Stimulated activated CD8-positive, alpha-beta memory T cell treated with anti-CD3 and anti-CD28 coated beads, Interleukin-12 subunit alpha, Interleukin-12 subunit beta, amount 100 ng/mL, for 4 hours (primary cell): ENCODE data around the gene GRID1.

Experiments used
- DNase-seq: peaks from one replicate; pipeline ENCODE4 v3.0.0-alpha.2; 2020; ENCODE audit warnings: low read depth

The GRID1 gene

GRCh38 chr10:86165666-86166065, 200.9 kb downstream of the GRID1 start:
- DNase-seq, result no peak

DNA sequence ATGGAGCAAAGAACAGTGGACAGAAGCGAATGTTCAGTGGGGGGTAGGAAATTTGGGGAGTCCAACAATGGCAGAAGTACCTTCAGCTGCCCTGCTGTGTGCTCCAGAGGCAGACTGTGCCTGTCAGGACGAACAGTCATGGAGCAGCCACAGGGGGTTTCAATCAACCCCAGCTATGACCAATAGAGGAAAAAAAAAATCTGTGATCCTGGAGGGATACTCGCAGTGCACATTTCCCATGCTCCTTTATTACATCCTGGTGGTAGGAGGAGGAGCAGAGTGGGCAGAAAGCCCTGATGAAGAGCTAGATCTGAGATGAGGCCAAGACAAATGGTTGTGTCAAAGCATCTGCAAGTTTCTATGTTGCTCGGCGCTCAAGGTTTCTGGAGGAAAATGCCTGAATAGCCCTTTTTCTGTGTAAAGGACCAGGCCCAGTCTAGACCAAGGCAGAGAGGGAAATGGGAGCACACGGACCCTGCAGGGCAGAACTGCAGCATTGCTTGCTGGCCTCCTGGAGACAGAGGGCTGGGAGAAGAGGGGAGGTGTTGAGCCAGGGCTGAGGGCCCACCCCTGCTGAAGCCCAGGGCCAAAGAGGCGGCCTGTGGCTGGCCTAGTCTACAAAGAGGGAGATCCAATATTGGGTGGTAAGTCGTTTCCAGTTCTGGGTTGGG, 201.5 kb downstream of the GRID1 start:
- no peak for DNase-seq

DNA sequence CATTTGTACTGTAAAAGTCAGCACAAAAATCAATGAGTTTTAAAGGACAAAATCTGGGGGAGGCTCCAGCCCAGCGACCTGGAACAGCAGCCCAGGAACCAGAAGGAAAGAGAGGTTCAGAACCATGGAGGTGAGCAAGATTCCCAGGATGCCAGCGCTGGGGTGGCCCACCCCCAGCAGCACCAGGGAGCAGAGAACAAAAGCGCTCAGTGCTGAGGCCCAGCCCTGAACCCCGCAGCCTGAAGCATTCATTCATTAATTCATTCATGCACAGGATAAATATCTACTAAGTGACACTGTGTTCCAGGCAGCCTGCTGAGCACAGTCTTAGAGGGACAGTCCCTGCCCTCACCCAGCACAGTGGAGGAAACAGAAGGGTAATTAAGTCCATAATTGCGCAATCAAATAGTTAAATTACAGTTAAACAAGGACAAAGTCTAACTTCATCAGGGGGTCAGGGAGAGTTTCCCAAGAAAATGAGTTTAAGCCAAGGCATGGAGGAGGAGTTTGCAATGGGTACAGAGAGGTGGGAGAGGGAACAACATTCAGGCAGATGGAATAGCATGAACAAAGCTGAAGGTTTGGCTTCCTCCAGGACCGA, 202.3 kb downstream of the GRID1 start:
- no peak for DNase-seq

DNA sequence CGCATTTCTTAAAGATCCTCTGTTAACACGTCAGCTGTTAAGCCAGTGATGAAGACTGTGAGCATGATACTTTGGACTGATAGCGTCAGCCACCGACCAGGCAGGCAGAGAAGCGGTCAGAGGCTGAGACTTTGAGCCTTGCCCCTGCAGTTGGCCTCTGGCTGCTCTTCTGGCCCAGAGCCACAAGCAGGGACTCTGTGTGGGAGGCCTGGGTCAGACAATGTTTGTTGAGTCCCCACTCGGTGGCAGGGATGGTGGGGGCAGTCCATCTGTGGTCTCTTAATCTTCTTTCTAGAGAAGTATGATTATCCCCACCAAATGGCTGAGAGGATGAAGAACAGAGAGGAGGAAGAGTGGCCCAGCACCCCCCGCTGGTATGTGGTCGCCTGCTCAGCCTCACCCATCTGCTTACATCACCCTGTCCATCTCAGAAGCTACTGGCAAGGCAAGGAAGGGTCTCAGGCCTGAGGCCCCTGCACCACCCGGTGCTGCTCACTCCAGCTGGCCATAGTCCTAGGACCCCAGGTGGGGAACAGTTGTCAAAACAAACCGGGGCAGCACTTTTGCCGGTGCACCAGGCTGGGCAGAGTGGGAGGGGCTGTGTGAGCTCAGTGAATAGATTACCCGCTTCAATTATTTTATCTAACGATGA, 202.9 kb downstream of the GRID1 start:
- DNase-seq, result no peak

GRCh38 chr10:86162696-86163400, 203.7 kb downstream of the GRID1 start:
- DNase-seq, result no peak

DNA sequence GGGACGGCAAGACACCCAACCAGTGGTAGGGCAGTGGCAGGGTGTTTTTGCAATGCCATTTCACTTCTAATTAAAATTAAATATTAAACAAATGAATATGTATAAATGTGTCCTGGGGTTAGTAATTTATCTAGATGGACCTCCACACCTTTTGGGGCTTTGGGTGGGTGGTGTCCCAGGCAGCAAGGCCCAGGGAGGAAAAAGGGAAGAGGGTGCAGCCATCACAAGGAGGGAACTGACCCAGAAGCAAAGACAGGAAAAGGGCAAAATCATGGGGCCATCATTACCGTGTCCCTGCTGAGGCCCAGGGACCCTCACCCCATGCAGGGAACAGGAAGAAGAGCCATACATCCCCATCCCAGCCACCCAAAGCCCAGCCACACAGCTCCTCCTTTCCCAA, 204.6 kb downstream of the GRID1 start:
- DNase-seq, result no peak

DNA sequence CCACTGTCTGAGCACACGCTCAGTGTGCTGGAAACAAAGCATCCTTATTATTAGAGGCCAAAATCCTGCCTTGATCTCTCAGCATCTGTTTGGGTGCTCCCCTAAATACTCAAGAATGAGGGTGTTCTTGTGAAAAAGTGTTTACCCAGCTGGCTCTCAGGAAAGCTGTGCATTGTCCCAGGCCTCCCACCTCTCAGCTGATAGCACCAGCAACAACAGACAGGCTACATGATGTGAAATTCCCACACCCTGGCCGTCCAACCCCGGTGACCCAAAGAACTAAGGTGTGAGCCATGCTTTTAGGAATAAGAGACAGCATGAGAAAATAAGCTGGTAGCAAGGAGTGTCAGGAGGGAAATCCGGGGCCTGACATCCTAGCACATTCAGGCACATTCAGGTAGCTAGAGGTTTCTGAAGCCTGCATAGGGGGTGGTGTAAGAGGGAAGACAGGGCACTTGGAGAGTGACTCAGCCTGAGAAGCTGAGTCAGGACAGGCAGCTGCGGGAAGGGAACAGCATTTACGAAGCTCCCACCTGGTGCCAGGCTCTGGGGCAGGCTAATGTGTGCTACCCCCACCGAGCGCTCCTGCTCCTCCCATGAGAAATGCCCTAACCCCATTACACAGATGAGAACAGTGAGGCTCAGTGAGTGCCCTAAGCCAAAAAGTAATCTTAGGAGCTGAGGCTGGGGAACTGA, 205.6 kb downstream of the GRID1 start:
- no peak for DNase-seq

- DNase-seq, result no peak
Measured at GRCh38 chr10:86159797-86160196, 206.8 kb downstream of the GRID1 start.

DNA sequence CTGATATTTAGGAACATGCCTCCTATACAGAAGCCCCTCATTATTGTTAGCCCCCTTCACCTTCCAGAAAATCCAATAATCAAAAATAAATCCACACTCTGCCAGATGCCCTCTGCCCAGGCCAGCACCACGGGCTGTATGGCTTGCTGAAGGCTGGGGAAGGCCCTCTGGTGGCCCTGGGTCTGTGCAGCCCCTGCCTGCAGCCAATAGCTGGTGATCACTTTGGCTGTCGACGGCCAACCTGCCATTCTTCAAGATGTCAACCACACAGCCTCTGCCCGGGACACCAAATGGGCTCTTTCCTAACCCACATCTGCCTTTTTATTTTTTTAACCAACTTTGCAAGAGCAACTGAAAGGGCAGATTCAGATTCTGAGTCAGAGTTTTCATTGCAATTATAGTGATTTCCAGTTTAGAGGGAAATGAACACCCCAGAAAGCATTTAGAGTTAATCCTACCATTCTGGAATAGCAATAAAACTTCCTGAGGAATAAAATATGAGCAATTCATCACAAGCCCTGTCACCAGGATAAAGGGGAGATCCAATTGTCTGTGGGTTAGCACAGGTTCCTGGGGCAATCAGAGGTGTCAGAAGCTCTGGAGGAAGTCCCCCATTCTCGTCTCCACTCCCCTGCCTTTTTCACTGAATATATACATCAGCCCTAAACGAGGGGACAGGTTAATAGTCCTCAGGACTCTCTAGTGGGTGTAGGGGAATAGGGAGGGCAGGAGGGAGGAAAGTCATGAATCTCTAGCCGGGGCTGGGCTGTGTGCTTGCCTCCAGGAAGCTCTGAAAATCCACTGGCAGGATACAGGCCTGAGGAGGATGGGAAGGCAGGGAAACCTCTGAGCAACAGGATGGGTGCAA, 211.3 kb downstream of the GRID1 start:
- no peak for DNase-seq

DNA sequence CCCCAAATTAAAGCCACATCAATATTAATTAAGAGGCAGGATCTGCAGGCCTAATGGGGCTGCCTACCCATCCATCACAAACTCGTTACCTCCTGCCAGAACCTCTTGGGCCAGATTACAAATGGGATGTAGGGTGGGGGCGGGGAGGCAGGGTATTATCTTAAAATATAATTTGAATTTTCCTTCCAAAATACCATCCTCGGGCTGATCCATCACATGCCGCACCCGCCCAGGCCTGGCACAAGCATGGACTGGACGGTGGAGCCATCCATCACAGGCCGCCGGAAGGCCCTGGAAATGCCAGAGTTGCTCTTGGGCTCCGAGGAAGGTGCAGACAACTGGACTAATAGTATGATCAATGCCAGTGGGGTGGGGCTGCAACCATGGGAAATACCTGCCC, 212.8 kb downstream of the GRID1 start:
- DNase-seq, result no peak

DNA sequence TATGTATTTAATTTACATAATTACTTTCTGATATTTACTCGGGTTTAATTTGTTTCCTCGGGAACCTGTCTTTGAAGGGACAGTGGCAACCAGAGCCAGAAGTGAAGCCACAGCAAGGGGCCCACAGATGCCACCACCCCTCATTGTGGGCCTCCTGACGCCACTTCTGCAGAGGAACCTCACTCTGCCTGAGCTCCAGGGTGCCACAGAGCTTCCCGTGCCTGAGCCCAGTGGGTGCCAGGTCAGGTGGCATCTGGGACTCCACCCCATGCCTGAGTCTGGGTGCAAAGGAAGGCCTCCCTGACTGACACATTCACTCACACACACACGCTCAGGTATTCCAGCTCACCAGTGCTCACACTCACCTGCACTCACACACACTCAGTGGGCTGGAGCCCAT, 213.7 kb downstream of the GRID1 start:
- DNase-seq, result no peak

- no peak for DNase-seq
Measured at GRCh38 chr10:86152354-86152753, 214.2 kb downstream of the GRID1 start.

GRCh38 chr10:86151613-86152012, 215.0 kb downstream of the GRID1 start:
- DNase-seq, result no peak

GRCh38 chr10:86149257-86149656, 217.3 kb downstream of the GRID1 start:
- DNase-seq, result no peak

- no peak for DNase-seq
Measured at GRCh38 chr10:86148117-86148516, 218.5 kb downstream of the GRID1 start.

DNA sequence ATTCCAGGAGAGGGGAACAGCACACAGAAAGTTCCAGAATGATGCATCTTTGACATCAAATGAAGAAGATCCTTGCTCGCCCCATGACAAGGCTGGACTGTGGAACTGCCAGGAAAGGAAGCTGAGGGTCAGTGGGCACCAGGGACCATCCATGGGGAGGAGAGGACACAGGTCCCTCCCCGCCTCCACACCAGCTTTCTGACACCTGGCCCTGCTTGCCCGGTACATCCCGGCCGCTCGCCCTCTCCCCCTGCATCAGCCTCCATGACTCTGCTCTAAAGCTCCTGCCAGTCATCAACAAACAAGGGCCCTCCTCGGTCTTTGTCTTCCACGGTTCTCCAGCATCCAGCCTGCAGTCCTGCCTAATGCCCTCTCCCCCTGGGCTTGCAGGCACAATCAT, 222.3 kb downstream of the GRID1 start:
- DNase-seq, result no peak

- DNase-seq, result no peak
Measured at GRCh38 chr10:86141896-86142295, 224.7 kb downstream of the GRID1 start.

- DNase-seq, result no peak
Measured at GRCh38 chr10:86139066-86139657, 227.4 kb downstream of the GRID1 start.

DNA sequence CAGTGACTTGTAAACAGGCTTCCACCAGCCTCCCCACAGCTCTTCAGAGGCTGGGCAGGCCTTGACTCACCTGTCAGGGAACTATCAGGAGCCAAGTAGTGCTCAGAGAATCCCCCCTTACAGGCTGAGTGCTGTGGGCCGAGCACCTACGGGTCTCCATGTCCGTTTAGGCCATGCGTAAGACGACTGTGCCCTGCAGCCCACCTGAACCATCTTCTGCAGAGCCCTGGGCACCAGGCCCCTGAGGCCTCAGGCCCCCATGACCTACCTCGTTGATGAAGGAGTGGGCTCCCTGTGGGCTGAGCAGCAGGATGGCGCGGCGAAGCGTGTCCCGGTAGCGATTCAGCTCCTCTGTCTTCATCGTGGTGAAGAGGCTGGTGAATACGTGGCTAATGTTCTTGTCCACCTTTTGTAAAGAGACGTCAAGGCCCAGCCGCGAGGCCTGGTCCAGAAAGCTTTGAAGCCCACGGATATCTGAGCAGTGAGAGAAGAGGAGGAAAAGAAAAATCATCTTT, 228.0 kb downstream of the GRID1 start:
- no peak for DNase-seq

DNA sequence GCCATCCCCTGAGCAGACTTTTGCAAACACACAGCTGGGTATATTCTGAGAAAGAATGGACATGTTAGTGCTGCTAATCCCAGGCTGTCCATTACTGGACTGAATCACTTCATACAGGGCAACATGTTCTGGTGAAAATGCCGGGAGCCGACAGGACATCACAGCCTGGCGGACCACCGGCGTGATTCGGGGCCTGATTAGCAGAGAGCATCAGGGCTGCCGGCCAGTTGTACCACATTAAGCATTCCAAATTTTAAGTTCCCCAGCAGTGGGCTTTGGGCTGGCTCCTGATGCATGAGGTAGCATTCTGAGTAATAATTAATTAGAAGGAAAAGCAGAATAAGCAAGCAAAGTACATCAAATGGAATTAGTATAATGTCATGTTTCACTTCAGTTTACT, 229.0 kb downstream of the GRID1 start:
- DNase-seq, result no peak

GRCh38 chr10:86136934-86137333, 229.7 kb downstream of the GRID1 start:
- no peak for DNase-seq
